Measurements from ENCODE around the gene ARHGAP45.
A peak's percentile ranks its signal among the peaks of the same experiment; 100 is the strongest.

ARHGAP45 gene

DNA sequence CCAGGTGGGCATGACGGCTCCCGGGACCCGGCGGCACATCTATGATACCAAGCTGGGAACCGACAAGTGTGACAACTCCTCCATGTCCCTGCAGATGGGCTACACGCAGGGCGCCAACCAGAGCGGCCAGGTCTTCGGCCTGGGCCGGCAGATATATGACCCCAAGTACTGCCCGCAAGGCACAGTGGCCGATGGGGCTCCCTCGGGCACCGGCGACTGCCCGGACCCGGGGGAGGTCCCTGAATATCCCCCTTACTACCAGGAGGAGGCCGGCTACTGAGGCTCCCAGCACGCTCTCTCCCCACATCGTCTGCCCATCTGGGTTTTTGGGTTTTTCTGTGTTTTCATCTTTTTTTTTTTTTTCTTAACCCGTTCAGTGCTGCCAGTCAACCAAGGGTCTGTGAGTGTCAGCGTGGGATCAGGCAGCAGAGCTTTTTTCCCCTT lies 29.3 kb upstream of the ARHGAP45 start:
- DNase-seq (ENCODE audit: low read depth in 2 of 3, low spot score in 1 of 3) = no peak

DNA sequence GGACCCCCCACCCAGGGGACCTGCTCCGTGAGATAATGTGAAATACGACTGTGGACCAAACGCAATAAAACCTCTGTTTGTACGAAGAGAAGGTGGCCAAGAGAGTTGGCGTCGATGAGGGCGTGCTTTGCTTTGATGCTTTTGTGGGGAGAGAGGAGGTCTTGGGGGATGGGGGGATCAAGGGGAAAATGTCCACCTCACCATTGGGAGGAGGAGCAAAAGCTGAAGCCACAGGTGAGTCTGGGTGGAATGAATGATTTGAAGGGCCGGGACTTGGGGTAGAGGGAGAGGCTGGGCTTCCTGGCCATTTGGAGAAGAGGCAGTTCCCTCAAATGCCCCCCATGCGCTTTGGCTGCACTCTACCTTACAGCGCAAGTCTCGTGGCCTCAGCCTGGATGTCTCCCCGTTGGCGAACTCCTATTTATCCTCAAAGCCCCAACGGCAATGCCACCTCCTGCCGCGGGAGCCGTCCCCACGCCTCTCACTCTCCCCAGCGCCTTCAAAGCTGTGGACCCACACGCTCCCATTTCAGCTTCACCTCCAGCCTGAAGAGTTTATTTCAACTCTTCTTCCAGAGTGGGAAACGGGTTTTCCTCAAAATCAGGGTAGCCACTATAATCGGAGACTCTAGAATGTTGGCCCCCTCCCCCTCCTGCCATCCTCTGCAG lies 27.9 kb upstream of the ARHGAP45 start:
- DNase-seq (ENCODE audit: low read depth in 2 of 3, low spot score in 1 of 3) = no peak

DNA sequence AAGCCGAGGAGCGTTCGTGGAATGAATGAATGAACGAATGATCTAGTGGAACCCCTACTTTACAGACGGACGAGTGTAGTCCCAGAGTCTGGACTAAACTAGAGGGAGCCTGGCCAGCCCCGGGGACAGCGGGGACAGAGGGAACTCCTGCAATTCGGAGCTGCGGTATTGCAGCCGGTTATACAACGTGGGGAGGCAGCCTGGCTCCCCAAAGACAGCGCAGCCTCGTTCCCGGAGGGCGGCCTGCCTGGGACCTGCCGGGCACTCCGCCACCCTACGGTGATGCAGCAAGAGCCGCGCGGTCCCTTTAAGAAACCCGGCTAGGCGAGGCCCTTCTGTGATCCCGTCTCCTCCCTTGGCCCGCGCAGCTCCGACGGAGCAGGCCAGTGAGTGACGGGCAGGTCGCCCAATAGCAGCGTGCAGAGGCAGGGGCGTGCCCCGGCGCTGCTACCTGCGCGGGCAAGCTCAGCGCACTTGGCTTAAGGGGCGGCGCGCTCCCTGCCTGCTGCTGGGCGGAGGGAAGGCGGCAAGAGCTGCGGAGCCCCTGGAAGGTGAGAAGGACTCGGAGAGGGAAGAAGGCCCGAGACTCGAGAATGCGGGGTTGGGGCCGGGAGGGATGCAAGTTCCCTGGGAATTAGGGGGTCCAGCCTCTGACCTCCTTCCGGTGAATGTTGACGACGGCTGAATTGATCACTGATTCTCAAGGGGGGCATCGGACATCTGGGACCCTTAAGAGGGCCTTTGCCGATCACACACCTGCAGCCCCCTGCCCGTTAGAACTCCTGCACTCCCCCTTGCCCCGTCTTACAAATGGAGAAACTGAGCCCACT lies 27.1 kb upstream of the ARHGAP45 start, which contains the start of gene ABCA7:
ABCA7 (plus strand) TSS at position 462 of the 830 bp plus-strand sequence. CDS start 1,255 bp downstream, outside the sequence.
- peak; percentile 99 to 100 (median 99) for DNase-seq (ENCODE audit: low read depth in 2 of 3, low spot score in 1 of 3)

DNA sequence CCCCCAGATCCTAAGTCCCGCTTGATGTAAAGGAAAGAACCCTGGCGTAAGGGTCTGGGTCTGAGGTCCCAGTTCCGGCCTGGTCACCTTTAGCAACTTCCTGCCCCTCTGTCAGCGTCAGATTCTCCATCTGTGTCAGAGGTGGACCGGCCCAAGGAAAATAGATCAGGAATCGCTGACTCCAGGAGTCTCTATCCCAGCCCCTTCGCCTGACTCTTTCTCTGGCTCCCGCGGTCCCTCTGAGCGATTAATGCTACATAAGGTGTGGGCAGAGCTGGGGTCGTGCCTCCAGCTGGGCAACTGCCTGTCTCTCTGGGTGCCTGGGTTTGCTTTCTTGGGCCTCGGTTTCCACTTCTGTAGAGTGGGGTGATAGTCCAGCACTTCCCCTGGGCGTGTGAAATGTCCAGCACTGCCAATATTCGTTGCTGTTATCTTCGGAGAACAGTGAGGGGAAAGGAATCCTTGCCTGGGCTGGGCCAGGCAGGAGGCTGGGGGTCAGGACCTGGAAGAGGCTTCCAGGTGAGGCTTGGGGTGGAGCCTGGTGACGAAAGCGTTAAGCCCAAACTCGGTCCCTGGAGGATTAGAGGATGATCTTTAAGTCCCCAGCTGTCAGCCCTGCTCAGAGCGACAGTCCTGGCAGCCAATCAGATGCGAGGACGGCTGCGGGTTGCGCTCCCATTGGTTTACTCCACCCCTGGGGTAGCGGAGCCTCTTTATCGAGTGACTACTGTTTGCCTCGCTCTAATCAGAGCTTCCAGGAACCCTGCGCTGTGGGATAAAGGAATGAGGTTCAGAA lies 26.3 kb upstream of the ARHGAP45 start:
- DNase-seq (ENCODE audit: low read depth in 2 of 3, low spot score in 1 of 3) = peak; percentile 87 to 94 (median 89)

DNA sequence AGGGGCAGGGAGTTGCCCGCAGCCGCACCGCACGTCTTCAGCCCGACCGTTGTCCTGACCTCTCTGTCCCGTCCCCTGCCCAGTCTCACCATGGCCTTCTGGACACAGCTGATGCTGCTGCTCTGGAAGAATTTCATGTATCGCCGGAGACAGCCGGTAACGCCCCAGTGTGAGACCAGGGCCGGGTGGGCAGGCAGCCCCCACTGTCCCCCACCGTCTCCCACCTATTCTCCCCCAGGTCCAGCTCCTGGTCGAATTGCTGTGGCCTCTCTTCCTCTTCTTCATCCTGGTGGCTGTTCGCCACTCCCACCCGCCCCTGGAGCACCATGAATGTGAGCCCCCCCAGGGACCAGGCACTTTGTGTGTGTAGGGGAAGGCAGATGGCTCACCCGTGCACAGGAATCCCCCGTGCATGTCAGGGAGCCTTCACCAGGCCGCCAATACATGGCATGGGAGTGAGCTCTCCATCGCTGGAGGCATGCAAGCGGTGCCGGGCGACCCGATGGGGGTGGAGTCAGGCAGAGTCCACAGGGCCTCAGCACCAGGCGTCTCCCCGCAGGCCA lies 25.6 kb upstream of the ARHGAP45 start:
- DNase-seq (ENCODE audit: low read depth in 2 of 3, low spot score in 1 of 3) = no peak

DNA sequence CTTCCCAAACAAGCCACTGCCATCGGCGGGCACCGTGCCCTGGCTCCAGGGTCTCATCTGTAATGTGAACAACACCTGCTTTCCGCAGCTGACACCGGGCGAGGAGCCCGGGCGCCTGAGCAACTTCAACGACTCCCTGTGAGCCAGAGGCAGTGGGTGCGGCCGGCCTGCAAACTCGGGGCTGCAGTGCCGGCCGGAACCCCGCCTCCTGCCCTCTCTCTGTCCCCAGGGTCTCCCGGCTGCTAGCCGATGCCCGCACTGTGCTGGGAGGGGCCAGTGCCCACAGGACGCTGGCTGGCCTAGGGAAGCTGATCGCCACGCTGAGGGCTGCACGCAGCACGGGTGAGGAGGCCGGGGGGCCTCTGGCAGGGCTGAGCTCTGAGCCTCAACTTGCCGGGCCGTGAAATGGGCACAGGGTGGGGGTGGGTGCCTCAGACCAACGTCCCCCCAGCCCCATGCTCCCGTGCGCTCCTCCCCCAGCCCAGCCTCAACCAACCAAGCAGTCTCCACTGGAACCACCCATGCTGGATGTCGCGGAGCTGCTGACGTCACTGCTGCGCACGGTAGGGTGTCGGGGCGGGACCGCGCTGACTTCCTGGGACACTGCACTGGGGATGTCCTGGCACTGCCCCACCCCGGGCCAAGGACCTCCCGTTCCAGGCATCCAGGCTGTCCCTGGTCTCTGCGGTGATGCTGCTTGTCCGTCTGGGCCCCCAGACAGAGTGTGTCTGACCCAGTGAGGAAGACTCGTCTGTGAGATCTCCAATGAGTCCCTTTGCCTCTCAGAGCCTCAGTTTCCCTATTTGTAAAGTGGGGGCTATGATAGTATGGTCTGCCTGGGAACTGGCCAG lies 24.9 kb upstream of the ARHGAP45 start:
- no peak for DNase-seq (ENCODE audit: low read depth in 2 of 3, low spot score in 1 of 3)

DNA sequence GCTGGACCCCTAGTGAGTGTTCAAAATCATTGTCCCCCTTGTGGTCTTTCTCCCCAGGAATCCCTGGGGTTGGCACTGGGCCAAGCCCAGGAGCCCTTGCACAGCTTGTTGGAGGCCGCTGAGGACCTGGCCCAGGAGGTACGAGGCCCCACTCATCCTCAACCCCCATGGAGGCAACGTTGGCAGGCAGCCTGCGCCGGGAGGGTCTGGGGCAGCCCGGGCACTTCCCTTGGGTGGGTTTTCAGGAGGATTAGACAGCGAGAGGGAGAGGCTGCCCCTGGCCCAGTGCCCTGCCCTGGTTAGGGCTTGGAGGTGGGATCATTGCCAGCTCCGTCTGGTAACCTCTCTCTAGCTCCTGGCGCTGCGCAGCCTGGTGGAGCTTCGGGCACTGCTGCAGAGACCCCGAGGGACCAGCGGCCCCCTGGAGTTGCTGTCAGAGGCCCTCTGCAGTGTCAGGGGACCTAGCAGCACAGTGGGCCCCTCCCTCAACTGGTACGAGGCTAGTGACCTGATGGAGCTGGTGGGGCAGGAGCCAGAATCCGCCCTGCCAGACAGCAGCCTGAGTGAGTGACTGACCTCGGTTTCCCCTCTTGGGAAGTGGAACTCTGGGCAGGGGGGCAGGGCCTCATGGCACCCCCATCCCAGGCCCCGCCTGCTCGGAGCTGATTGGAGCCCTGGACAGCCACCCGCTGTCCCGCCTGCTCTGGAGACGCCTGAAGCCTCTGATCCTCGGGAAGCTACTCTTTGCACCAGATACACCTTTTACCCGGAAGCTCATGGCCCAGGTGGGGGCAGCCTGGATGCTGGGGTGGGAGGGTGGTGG lies 24.1 kb upstream of the ARHGAP45 start:
- DNase-seq (ENCODE audit: low read depth in 2 of 3, low spot score in 1 of 3) = no peak

DNA sequence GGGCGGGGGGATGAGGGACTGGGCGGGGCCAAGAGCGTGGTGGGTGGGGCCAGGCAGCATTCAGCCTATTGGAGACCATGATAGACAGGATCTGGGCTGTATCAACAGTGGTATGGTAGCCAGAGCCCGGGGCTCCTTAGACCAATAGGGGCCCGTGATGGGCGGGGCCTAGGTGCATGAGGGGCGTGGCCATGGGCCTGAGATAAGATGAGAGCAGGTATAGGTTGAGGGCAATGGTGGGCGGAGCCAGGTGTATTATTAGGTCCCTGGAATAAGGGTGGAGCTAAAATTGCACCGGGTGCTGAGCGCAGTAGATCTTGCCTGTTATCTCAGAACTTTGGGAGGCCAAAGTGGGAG lies 21.7 kb upstream of the ARHGAP45 start:
- DNase-seq (ENCODE audit: low read depth in 2 of 3, low spot score in 1 of 3) = peak; percentile 68 to 80 (median 72)

DNA sequence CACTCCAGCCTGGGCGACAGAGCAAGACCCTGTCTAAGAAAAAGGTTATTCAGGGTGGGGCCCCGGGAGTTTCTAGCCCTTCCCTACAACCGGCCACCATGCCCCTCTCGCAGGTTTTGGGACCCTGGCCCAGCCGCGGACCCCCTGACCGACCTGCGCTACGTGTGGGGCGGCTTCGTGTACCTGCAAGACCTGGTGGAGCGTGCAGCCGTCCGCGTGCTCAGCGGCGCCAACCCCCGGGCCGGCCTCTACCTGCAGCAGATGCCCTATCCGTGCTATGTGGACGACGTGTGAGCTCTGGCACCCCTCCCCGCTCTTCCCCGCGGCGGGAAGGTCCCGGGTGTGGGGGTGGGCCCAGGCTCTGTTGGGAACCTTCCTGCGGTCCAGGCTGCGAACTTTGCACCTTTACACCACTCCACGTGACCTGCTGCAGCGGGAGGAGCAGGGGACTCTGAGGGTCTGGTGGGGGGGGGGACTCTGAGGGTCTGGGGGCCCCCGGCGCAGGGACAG lies 20.8 kb upstream of the ARHGAP45 start:
- DNase-seq (ENCODE audit: low read depth in 2 of 3, low spot score in 1 of 3) = no peak

DNA sequence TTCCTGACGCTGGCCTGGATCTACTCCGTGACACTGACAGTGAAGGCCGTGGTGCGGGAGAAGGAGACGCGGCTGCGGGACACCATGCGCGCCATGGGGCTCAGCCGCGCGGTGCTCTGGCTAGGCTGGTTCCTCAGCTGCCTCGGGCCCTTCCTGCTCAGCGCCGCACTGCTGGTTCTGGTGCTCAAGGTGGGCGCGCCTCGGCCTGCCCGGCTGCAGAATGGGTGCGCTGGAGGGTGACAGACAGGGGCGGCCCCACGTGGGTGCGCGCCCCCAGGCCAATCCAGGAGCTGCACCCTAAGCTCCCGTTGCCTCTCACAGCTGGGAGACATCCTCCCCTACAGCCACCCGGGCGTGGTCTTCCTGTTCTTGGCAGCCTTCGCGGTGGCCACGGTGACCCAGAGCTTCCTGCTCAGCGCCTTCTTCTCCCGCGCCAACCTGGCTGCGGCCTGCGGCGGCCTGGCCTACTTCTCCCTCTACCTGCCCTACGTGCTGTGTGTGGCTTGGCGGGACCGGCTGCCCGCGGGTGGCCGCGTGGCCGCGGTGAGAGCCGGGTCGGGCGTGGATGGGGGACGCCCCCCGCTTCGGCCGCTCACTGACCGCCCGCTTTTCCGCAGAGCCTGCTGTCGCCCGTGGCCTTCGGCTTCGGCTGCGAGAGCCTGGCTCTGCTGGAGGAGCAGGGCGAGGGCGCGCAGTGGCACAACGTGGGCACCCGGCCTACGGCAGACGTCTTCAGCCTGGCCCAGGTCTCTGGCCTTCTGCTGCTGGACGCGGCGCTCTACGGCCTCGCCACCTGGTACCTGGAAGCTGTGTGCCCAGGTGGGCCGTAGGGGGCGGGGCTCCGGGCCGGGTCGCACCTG lies 19.9 kb upstream of the ARHGAP45 start:
- no peak for DNase-seq (ENCODE audit: low read depth in 2 of 3, low spot score in 1 of 3)

DNA sequence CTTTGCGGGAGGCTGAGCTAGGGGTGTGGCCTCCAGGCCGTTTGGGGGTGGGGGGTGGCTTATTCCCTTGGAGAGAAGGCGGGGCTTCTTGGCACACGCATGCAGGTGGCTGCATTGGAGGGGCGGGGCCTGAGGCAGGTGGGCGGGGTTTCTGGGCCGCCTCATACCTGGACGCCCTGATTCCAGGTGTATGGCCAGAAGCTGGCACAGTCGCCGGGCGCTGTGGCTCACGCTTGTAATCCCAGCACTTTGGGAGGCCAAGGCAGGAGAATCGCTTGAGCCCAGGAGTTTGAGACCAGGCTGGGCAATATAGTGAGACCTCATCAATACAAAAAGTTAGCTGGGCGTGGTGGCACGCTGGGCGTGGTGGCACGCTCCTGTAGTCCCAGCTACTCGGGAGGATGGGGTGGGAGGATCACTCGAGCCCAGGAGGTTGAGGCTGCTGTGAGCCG lies 19.2 kb upstream of the ARHGAP45 start:
- DNase-seq (ENCODE audit: low read depth in 2 of 3, low spot score in 1 of 3) = no peak

DNA sequence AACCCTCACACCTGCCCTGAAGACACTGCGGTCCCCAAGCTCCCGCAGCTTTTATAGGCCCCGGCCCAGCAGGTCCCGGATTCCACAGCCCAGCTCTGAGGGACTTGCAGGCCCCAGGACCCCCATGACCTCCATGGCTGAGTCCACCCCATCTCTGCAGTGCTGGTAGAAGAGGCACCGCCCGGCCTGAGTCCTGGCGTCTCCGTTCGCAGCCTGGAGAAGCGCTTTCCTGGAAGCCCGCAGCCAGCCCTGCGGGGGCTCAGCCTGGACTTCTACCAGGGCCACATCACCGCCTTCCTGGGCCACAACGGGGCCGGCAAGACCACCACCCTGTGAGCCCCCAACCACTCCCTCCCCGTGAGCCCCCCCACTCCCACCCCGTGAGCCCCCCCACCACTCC lies 17.9 kb upstream of the ARHGAP45 start:
- DNase-seq (ENCODE audit: low read depth in 2 of 3, low spot score in 1 of 3) = no peak

DNA sequence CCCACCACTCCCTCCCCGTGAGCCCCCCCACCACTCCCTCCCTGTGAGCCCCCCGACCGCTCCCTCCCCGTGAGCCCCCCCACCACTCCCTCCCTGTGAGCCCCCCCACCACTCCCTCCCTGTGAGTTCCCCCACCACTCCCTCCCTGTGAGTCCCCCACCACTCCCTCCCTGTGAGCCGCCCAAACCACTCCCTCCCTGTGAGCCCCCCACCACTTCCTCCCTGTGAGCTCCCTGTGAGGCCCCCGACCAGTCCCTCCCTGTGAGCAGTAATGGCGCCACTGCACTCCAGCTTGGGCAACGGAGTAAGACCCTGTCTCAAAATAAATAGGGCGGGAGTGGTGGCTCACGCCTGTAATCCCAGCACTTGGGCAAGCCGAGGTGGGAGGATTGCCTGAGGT lies 17.2 kb upstream of the ARHGAP45 start:
- DNase-seq (ENCODE audit: low read depth in 2 of 3, low spot score in 1 of 3) = no peak

DNA sequence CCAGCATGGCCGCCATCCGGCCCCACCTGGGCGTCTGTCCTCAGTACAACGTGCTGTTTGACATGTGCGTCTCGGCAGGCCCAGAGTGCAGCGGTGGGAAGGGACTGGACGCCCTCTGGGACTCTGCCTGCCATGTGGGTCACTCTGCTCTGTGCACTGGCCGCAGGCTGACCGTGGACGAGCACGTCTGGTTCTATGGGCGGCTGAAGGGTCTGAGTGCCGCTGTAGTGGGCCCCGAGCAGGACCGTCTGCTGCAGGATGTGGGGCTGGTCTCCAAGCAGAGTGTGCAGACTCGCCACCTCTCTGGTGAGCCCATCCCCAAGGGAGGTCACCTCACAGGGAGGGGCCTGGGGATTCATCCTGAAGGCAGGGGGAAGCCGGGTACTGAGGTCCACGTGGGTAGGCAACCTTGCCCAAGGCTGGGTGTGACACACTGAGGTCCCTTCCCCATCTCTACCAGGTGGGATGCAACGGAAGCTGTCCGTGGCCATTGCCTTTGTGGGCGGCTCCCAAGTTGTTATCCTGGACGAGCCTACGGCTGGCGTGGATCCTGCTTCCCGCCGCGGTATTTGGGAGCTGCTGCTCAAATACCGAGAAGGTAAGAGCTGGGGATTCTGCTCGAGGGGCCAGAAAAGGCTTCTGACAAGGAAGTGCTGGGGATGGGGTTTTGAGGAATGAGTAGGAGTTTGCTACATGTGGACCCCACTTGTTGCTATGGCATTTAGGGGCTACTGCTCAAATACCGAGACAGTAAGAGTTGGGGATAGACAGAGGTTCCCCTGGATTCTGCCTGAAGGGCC lies 15.8 kb upstream of the ARHGAP45 start:
- no peak for DNase-seq (ENCODE audit: low read depth in 2 of 3, low spot score in 1 of 3)

DNA sequence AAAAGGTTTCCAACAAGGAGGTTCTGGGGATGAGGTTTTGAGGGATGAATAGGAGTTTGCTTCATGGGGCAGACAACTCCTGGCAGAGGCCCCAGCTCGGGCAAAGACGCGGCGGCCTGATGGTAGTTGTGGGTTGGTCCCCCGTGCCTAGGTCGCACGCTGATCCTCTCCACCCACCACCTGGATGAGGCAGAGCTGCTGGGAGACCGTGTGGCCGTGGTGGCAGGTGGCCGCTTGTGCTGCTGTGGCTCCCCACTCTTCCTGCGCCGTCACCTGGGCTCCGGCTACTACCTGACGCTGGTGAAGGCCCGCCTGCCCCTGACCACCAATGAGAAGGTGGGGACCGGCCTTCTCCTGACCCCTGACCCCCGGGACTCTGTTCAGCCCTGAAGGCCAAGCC lies 15.2 kb upstream of the ARHGAP45 start:
- DNase-seq (ENCODE audit: low read depth in 2 of 3, low spot score in 1 of 3) = no peak

DNA sequence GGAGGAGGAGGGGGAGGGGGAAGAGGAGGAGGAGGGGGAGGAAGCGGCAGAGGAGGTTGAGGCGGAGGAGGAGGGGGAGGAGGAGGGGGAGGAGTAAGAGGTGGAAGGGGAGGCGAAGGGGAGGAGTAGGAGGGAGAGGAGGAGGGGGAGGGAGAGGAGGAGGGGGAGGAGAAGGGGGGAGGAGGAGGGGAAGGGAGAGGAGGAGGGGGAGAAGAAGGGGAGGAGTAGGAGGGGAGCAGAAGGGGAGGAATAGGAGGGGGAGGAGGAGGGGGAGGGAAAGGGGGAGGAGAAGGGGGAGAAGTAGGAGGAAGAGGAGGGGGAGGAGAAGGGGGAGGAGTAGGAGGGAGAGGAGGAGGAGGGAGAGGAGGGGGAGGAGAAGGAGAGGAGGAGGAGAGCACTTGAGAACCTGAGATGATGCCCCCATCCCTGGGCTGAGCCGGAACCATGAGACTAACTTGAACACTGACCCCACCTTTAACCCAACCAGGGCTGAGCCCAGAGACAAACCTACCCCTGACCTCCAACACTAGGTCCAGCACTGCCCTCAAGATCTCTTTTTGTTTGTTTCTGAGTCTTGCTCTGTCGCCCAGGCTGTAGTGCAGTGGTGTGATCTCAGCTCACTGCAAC lies 14.5 kb upstream of the ARHGAP45 start:
- no peak for DNase-seq (ENCODE audit: low read depth in 2 of 3, low spot score in 1 of 3)
